HepG2 (cell line): ENCODE data around the gene MTHFD2. TPM values are rescaled to one million over a fixed set of nuclear protein-coding genes. Genes with fewer than 3 reads are reported as not detected.

Experiments used
- ATM ChIP-seq: fragments of 450-650 bp; IDR thresholded peaks from 2 replicates; pipeline ENCODE4 v1.7.1; 2017; ENCODE audit warnings: mild to moderate bottlenecking, borderline replicate concordance
- DR1 ChIP-seq: sonication (generic); formaldehyde crosslinking; IDR thresholded peaks from 2 replicates; pipeline ENCODE4 v1.8.0; 2021; ENCODE audit warnings: mild to moderate bottlenecking, missing genetic modification reagents, inconsistent platforms
- GTF3A ChIP-seq: sonication (generic); formaldehyde crosslinking; conservative IDR thresholded peaks from 2 replicates; pipeline ENCODE4 v1.4.0; 2020; ENCODE audit warnings: mild to moderate bottlenecking, missing genetic modification reagents
- IKZF4 ChIP-seq: sonication (generic); formaldehyde crosslinking; IDR thresholded peaks from 2 replicates; pipeline ENCODE4 v1.5.1; 2020; ENCODE audit warnings: borderline replicate concordance, mild to moderate bottlenecking, low read depth, missing genetic modification reagents; ENCODE audit errors: not compliant biosample characterization
- MYC ChIP-seq: sonication (generic); formaldehyde crosslinking; IDR thresholded peaks from 2 replicates; pipeline ENCODE4 v1.9.0; 2021; ENCODE audit warnings: missing genetic modification reagents, borderline replicate concordance
- PHF8 ChIP-seq: sonication (generic); formaldehyde crosslinking; IDR thresholded peaks from 2 replicates; pipeline ENCODE4 v1.5.0; 2020; ENCODE audit warnings: missing genetic modification reagents
- PPARG ChIP-seq: conservative IDR thresholded peaks from 2 replicates; pipeline ENCODE4 v1.6.1; 2016; ENCODE audit warnings: missing biosample characterization, missing genetic modification reagents
- SIX4 ChIP-seq: sonication (generic); formaldehyde crosslinking; IDR thresholded peaks from 2 replicates; pipeline ENCODE4 v1.4.0; 2020; ENCODE audit warnings: missing genetic modification reagents
- SOX13 ChIP-seq, 3 experiments: fragments of 450-650 bp in 1 of 3; sonication (generic) in 1 of 3; formaldehyde crosslinking in 1 of 3; IDR thresholded peaks in 2 of 3; conservative IDR thresholded peaks in 1 of 3; 2 replicates each; pipeline versions ENCODE4 v1.5.0 to v1.6.1; 2016 to 2020; ENCODE audit warnings: antibody characterized with exemption in 1 of 3, mild to moderate bottlenecking in 1 of 3, missing compliant biosample characterization in 1 of 3, missing genetic modification reagents in 1 of 3, moderate library complexity in 1 of 3
- SRSF1 ChIP-seq: fragments of 200-400 bp; formaldehyde crosslinking; optimal IDR thresholded peaks from 2 replicates; pipeline ENCODE3; 2017; ENCODE audit warnings: mild to moderate bottlenecking, low read depth, low read length, moderate library complexity
- TCF7 ChIP-seq: sonication (generic); IDR thresholded peaks from 2 replicates; pipeline ENCODE4 v1.6.1; 2016; ENCODE audit warnings: antibody characterized with exemption, low read depth
- TRIM24 ChIP-seq: sonication (generic); formaldehyde crosslinking; IDR thresholded peaks from 2 replicates; pipeline ENCODE4 v1.8.0; 2022; ENCODE audit warnings: mild to moderate bottlenecking, missing genetic modification reagents
- U2AF1 ChIP-seq: fragments of 200-400 bp; formaldehyde crosslinking; optimal IDR thresholded peaks from 2 replicates; pipeline ENCODE3; 2017; ENCODE audit warnings: mild to moderate bottlenecking, low read depth, low read length
- XRCC5 ChIP-seq: fragments of 200-400 bp; formaldehyde crosslinking; optimal IDR thresholded peaks from 2 replicates; pipeline ENCODE3; 2017; ENCODE audit warnings: mild to moderate bottlenecking, low read length
- ZC3H13 ChIP-seq: sonication (generic); formaldehyde crosslinking; IDR thresholded peaks from 2 replicates; pipeline ENCODE4 v1.8.1; 2023; ENCODE audit warnings: mild to moderate bottlenecking, missing genetic modification reagents, moderate library complexity
- ZNF263 ChIP-seq: sonication (generic); formaldehyde crosslinking; IDR thresholded peaks from 2 replicates; pipeline ENCODE4 v1.4.0; 2020; ENCODE audit warnings: missing genetic modification reagents
- ZNF326 ChIP-seq: sonication (generic); formaldehyde crosslinking; IDR thresholded peaks from 2 replicates; pipeline ENCODE4 v1.4.0; 2020; ENCODE audit warnings: missing genetic modification reagents, borderline replicate concordance
- ZNF558 ChIP-seq: sonication (generic); formaldehyde crosslinking; IDR thresholded peaks from 2 replicates; pipeline ENCODE4 v1.9.0; 2022; ENCODE audit warnings: mild to moderate bottlenecking, missing genetic modification reagents, borderline replicate concordance
- ZNF746 ChIP-seq: sonication (generic); formaldehyde crosslinking; IDR thresholded peaks from 2 replicates; pipeline ENCODE4 v1.8.0; 2022; ENCODE audit warnings: mild to moderate bottlenecking, missing genetic modification reagents
- ZSCAN22 ChIP-seq: sonication (generic); formaldehyde crosslinking; IDR thresholded peaks from 2 replicates; pipeline ENCODE4 v1.4.0; 2020; ENCODE audit warnings: mild to moderate bottlenecking, missing genetic modification reagents
- ZSCAN31 ChIP-seq: sonication (generic); formaldehyde crosslinking; IDR thresholded peaks from 2 replicates; pipeline ENCODE4 v1.5.0; 2020; ENCODE audit warnings: low read depth, mild to moderate bottlenecking, missing genetic modification reagents
- polyA plus RNA-seq, 8 experiments: library from polyadenylated mRNA; depleted of rRNA in 3 of 8; stranded (reverse) in 7 of 8; unstranded in 1 of 8; fragments of >200 nt; fragmentation: Illumina TruSeq in 4 of 8; extraction: Trizol in 4 of 8; gene quantifications; 2 replicates each; pipeline versions ENCODE4 v1.2.1 to v1.2.3, GENCODE V29; 2011 to 2016; ENCODE audit warnings: low read depth in 4 of 8, missing spikeins in 1 of 8, mixed read lengths in 1 of 8; ENCODE audit not compliant: insufficient read depth in 1 of 8
- total RNA-seq, 5 experiments: library from RNA; depleted of rRNA; stranded (reverse); fragments of >200 nt; fragmentation: Illumina TruSeq; extraction: Trizol; gene quantifications; 2 replicates each; pipeline ENCODE4 v1.2.3, GENCODE V29; 2016; ENCODE audit warnings: low read depth in 1 of 5
- TF ChIP-seq, protein P1 (sequence below): sonication (generic); formaldehyde crosslinking; IDR thresholded peaks from 2 replicates; pipeline ENCODE4 v1.4.0; 2020; ENCODE audit warnings: missing genetic modification reagents
- TF ChIP-seq, protein P2 (sequence below): sonication (generic); formaldehyde crosslinking; IDR thresholded peaks from 2 replicates; pipeline ENCODE4 v1.4.0; 2020; ENCODE audit warnings: missing genetic modification reagents, borderline replicate concordance

MTHFD2 gene
- total and polyA plus RNA-seq, 2 of the 13 experiments (the other 11 are each of a cell fraction or from before 2014, with no cell fraction given): 188 to 269 TPM

DNA sequence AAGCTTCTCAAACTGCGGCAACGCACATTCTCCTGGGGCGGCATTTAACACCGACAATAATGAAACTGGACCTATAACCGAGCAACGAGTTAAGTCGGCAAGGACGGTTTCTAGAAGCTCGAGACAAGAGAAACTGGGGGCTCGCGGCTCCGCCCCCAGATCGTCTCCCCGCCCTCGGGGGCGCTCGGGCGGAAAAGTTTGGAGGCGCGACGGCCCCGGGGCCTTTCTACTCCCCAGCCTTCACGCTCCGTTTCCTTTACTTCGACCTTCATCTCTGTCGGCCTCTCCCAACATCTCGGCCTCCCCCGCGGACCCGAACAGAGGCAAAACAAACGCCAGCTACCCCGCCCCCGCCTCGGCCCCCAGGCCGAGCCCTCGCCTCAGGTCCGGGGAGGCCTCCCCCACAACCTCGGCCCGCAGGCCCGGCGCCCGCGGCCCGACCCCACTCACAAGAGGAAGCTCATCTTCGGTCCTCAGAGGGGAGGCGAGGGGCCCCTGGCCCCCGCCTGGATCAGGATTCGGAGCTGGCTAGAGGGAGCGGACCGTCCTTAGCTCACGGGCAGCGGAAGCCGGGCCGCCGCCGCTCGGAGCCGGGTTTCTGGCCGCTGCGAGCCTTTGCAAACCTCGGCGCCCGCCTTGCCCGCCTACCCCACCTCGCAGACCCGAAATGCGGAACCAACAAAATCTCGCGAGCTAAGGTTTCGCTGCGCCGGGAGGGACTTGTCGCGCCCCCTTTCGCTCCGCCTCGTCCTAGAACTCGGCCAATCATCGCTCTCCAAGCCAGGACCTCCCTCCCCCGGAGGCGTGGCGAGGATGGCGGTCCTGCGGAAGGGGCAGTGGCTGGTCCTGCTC lies 20.0 kb upstream of the MTHFD2 start, which contains the start of gene MOB1A (continued):
- TF ChIP-seq ZNF326 (no peak), ZNF746 (CRISPR knock-in tag) (peak; percentile 62; the same call in 1 of the 2 replicates), GTF3A (no peak), DR1 (CRISPR knock-in tag) (0 out of 2 replicates have a peak, but pooled peaks have one; percentile 73), ZNF558 (CRISPR knock-in tag) (peak; percentile 94; the same call in 1 of the 2 replicates), ZC3H13 (CRISPR knock-in tag) (no peak), XRCC5 (peak; percentile 81), TCF7 (no peak), ZNF263 (CRISPR knock-in tag) (no peak), SIX4 (CRISPR knock-in tag) (no peak), ZSCAN22 (no peak), MYC (CRISPR knock-in tag) (peak; percentile 69), U2AF1 (peak; percentile 50), PHF8 (CRISPR knock-in tag) (peak; percentile 99), ZSCAN31 (CRISPR knock-in tag) (peak; percentile 71; the same call in 1 of the 2 replicates), SRSF1 (peak; percentile 81), ATM (no peak), TRIM24 (no peak), SOX13 (IDR thresholded peaks at IDR 0.05) (no peak; the same call in 1 of the 2 replicates), SOX13 (CRISPR knock-in tag; conservative IDR thresholded peaks at IDR 0.05 in 1 of 2, IDR thresholded peaks at IDR 0.05 in 1 of 2) (peak in 1 of 2 experiments; percentile 43; a peak in 1 of 4 replicates), PPARG (no peak; the same call in 1 of the 2 replicates), IKZF4 (CRISPR knock-in tag) (no peak)
- TF ChIP-seq, protein P1, sequence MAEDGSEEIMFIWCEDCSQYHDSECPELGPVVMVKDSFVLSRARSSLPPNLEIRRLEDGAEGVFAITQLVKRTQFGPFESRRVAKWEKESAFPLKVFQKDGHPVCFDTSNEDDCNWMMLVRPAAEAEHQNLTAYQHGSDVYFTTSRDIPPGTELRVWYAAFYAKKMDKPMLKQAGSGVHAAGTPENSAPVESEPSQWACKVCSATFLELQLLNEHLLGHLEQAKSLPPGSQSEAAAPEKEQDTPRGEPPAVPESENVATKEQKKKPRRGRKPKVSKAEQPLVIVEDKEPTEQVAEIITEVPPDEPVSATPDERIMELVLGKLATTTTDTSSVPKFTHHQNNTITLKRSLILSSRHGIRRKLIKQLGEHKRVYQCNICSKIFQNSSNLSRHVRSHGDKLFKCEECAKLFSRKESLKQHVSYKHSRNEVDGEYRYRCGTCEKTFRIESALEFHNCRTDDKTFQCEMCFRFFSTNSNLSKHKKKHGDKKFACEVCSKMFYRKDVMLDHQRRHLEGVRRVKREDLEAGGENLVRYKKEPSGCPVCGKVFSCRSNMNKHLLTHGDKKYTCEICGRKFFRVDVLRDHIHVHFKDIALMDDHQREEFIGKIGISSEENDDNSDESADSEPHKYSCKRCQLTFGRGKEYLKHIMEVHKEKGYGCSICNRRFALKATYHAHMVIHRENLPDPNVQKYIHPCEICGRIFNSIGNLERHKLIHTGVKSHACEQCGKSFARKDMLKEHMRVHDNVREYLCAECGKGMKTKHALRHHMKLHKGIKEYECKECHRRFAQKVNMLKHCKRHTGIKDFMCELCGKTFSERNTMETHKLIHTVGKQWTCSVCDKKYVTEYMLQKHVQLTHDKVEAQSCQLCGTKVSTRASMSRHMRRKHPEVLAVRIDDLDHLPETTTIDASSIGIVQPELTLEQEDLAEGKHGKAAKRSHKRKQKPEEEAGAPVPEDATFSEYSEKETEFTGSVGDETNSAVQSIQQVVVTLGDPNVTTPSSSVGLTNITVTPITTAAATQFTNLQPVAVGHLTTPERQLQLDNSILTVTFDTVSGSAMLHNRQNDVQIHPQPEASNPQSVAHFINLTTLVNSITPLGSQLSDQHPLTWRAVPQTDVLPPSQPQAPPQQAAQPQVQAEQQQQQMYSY (CRISPR knock-in tag): 0 out of 2 replicates have a peak, but pooled peaks have one; percentile 52
- TF ChIP-seq, protein P2, sequence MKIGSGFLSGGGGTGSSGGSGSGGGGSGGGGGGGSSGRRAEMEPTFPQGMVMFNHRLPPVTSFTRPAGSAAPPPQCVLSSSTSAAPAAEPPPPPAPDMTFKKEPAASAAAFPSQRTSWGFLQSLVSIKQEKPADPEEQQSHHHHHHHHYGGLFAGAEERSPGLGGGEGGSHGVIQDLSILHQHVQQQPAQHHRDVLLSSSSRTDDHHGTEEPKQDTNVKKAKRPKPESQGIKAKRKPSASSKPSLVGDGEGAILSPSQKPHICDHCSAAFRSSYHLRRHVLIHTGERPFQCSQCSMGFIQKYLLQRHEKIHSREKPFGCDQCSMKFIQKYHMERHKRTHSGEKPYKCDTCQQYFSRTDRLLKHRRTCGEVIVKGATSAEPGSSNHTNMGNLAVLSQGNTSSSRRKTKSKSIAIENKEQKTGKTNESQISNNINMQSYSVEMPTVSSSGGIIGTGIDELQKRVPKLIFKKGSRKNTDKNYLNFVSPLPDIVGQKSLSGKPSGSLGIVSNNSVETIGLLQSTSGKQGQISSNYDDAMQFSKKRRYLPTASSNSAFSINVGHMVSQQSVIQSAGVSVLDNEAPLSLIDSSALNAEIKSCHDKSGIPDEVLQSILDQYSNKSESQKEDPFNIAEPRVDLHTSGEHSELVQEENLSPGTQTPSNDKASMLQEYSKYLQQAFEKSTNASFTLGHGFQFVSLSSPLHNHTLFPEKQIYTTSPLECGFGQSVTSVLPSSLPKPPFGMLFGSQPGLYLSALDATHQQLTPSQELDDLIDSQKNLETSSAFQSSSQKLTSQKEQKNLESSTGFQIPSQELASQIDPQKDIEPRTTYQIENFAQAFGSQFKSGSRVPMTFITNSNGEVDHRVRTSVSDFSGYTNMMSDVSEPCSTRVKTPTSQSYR (CRISPR knock-in tag): 0 out of 2 replicates have a peak, but pooled peaks have one; percentile 44
